Measurements from ENCODE around the gene TAF10. TPM values are rescaled to one million over a fixed set of nuclear protein-coding genes. Genes with fewer than 3 reads are reported as not detected.
A peak's percentile ranks its signal among the peaks of the same experiment; 100 is the strongest.

The TAF10 gene
- total RNA-seq, 4 donors from 2014 or later, result 49.8 to 77.8 (median 65.7) TPM

- no peak for TF ChIP-seq CTCF (IDR thresholded peaks at IDR 0.05 in 4 of 5, conservative IDR thresholded peaks at IDR 0.05 in 1 of 5)
- TF ChIP-seq POLR2A (IDR thresholded peaks at IDR 0.05), result no peak
- ATAC-seq (no peak), DNase-seq (no peak)
- intact Hi-C loops (cut with DNase I; ENCODE audit: low total_unique reads) (loop anchor here (5.0 to 10.0 kb wide), 2 partner anchors 81 to 961 kb away; no protein-coding TSS in a partner anchor), in situ Hi-C loops (cut with MboI; ENCODE audit: low sequenced_read_pairs in 4 of 4) (loop anchor here in 1 of 4 donors (10.0 kb wide), 1 partner anchor 379 kb away; the partner anchor contains the start of genes CNGA4 and FHIP1B)
- Histone ChIP-seq H3K36me3 (peaks cover 0 to 47% of the 10 kb centered on the region in 2 donors), H3K27me3 (no peaks in the 10 kb centered on the region), H3K4me3 (no peak overlapping the region), H3K27ac (peak overlapping the region; percentile 92 to 100 (median 99)), H3K9me3 (no peaks in the 10 kb centered on the region), H3K4me1 (peaks cover 15 to 20% of the 10 kb centered on the region in 2 donors)
Observed at GRCh38 chr11:6613496-6613895, 1.5 kb upstream of the TAF10 start.

GRCh38 chr11:6611963-6612212, 128 bp downstream of the TAF10 start:
- H3K9me3 ChIP-seq, result no peaks in the 10 kb centered on the region
- H3K4me3 ChIP-seq, result peak overlapping the region; percentile 70 to 84 (median 72)
- in situ Hi-C loops (cut with MboI; ENCODE audit: low sequenced_read_pairs in 4 of 4), result loop anchor here in 1 of 4 donors (10.0 kb wide), 1 partner anchor 377 kb away; the partner anchor contains the start of genes CNGA4 and FHIP1B
- intact Hi-C loops (cut with DNase I; ENCODE audit: low total_unique reads), result loop anchor here (5.0 to 10.0 kb wide), 2 partner anchors 80 to 963 kb away; no protein-coding TSS in a partner anchor
- TF ChIP-seq POLR2A (IDR thresholded peaks at IDR 0.05) (no peak), CTCF (IDR thresholded peaks at IDR 0.05 in 4 of 5, conservative IDR thresholded peaks at IDR 0.05 in 1 of 5) (no peak)
- peaks cover 23 to 24% of the 10 kb centered on the region in 2 donors for H3K4me1 ChIP-seq
- peak in 1 of 2 donors; percentile 10 for DNase-seq
- peaks cover 0 to 59% of the 10 kb centered on the region in 2 donors for H3K36me3 ChIP-seq
- H3K27me3 ChIP-seq, result no peaks in the 10 kb centered on the region
- ATAC-seq, result no peak
- H3K27ac ChIP-seq, result peak overlapping the region; percentile 92 to 100 (median 99)

GRCh38 chr11:6611092-6611962, 689 bp downstream of the TAF10 start:
- intact Hi-C loops (cut with DNase I; ENCODE audit: low total_unique reads) (loop anchor here (5.0 to 10.0 kb wide), 2 partner anchors 79 to 963 kb away; no protein-coding TSS in a partner anchor), in situ Hi-C loops (cut with MboI; ENCODE audit: low sequenced_read_pairs in 4 of 4) (loop anchor here in 1 of 4 donors (10.0 kb wide), 1 partner anchor 377 kb away; the partner anchor contains the start of genes CNGA4 and FHIP1B)
- peaks cover 0 to 59% of the 10 kb centered on the region in 2 donors for H3K36me3 ChIP-seq
- peak overlapping the region; percentile 70 to 84 (median 72) for H3K4me3 ChIP-seq
- TF ChIP-seq POLR2A (IDR thresholded peaks at IDR 0.05) (no peak), CTCF (IDR thresholded peaks at IDR 0.05 in 4 of 5, conservative IDR thresholded peaks at IDR 0.05 in 1 of 5) (no peak)
- no peak for DNase-seq
- ATAC-seq, result peak; percentile 3 to 9
- H3K27ac ChIP-seq, result peak overlapping the region; percentile 92 to 100 (median 99)
- H3K27me3 ChIP-seq, result no peaks in the 10 kb centered on the region
- no peaks in the 10 kb centered on the region for H3K9me3 ChIP-seq
- H3K4me1 ChIP-seq, result peaks cover 29 to 30% of the 10 kb centered on the region in 2 donors

GRCh38 chr11:6610591-6610990, 1.4 kb downstream of the TAF10 start:
- peaks cover 0 to 52% of the 10 kb centered on the region in 2 donors for H3K36me3 ChIP-seq
- peaks cover 35 to 37% of the 10 kb centered on the region in 2 donors for H3K4me1 ChIP-seq
- no peak for ATAC-seq
- in situ Hi-C loops (cut with MboI; ENCODE audit: low sequenced_read_pairs in 4 of 4), result loop anchor here in 1 of 4 donors (10.0 kb wide), 1 partner anchor 376 kb away; the partner anchor contains the start of genes CNGA4 and FHIP1B
- H3K9me3 ChIP-seq, result no peaks in the 10 kb centered on the region
- no peak overlapping the region for H3K4me3 ChIP-seq
- no peaks in the 10 kb centered on the region for H3K27me3 ChIP-seq
- TF ChIP-seq POLR2A (IDR thresholded peaks at IDR 0.05), result no peak
- no peak for TF ChIP-seq CTCF (IDR thresholded peaks at IDR 0.05 in 4 of 5, conservative IDR thresholded peaks at IDR 0.05 in 1 of 5)
- intact Hi-C loops (cut with DNase I; ENCODE audit: low total_unique reads), result loop anchor here (5.0 to 10.0 kb wide), 2 partner anchors 78 to 964 kb away; no protein-coding TSS in a partner anchor
- no peak for DNase-seq
- H3K27ac ChIP-seq, result peak overlapping the region in 3 of 4 donors; percentile 92 to 100 (median 98)
